ENCODE measurements around the gene PACS1.
"Not testable (repeated sequence)": the region's sequence is repeated elsewhere in the genome, so short reads cannot be mapped to it uniquely, and the experiment has no call there.

Gene PACS1

GRCh38 chr11:66268952-66269905 lies 199.2 kb downstream of the PACS1 start:
- H3K36me3 Mint-ChIP-seq (ENCODE audit: low read depth), result peaks cover 54% of the 10 kb centered on the region
- intact Hi-C loops (cut with micrococcal nuclease), result loop anchor here (2.0 to 5.0 kb wide), 2 partner anchors 14 to 352 kb away; partner anchors contain the start of genes C11orf68 and DRAP1
- peaks cover 44% of the 10 kb centered on the region for H3K4me1 Mint-ChIP-seq (ENCODE audit: low read depth)
- peak overlapping the region; percentile 87 for H3K27ac Mint-ChIP-seq
- no peaks in the 10 kb centered on the region for H3K9me3 Mint-ChIP-seq
- H3K27me3 Mint-ChIP-seq, result no peaks in the 10 kb centered on the region
- H3K4me3 Mint-ChIP-seq, result peak overlapping the region; percentile 91

- Mint-ChIP-seq H3K36me3 (ENCODE audit: low read depth) (peaks cover 80% of the 10 kb centered on the region), H3K4me3 (no peak overlapping the region), H3K27me3 (peaks cover 3% of the 10 kb centered on the region), H3K27ac (no peak overlapping the region), H3K4me1 (ENCODE audit: low read depth) (peaks cover 38% of the 10 kb centered on the region), H3K9me3 (no peaks in the 10 kb centered on the region)
- intact Hi-C loops (cut with micrococcal nuclease), result no loop called here
Measured at GRCh38 chr11:66271816-66272215, 201.7 kb downstream of the PACS1 start.

GRCh38 chr11:66272596-66272995 lies 202.5 kb downstream of the PACS1 start:
- peaks cover 11% of the 10 kb centered on the region for H3K27me3 Mint-ChIP-seq
- H3K4me1 Mint-ChIP-seq (ENCODE audit: low read depth), result peaks cover 38% of the 10 kb centered on the region
- H3K4me3 Mint-ChIP-seq, result no peak overlapping the region
- H3K27ac Mint-ChIP-seq, result no peak overlapping the region
- no peaks in the 10 kb centered on the region for H3K9me3 Mint-ChIP-seq
- peaks cover 80% of the 10 kb centered on the region for H3K36me3 Mint-ChIP-seq (ENCODE audit: low read depth)
- intact Hi-C loops (cut with micrococcal nuclease), result no loop called here

GRCh38 chr11:66274219-66274618 lies 204.1 kb downstream of the PACS1 start:
- Mint-ChIP-seq H3K4me3 (no peak overlapping the region), H3K36me3 (ENCODE audit: low read depth) (peaks cover 76% of the 10 kb centered on the region), H3K4me1 (ENCODE audit: low read depth) (peaks cover 41% of the 10 kb centered on the region), H3K27me3 (peaks cover 21% of the 10 kb centered on the region), H3K9me3 (no peaks in the 10 kb centered on the region), H3K27ac (no peak overlapping the region)
- intact Hi-C loops (cut with micrococcal nuclease), result no loop called here

- H3K27ac Mint-ChIP-seq, result no peak overlapping the region
- H3K4me3 Mint-ChIP-seq, result no peak overlapping the region
- H3K9me3 Mint-ChIP-seq, result no peaks in the 10 kb centered on the region
- H3K27me3 Mint-ChIP-seq, result peaks cover 32% of the 10 kb centered on the region
- peaks cover 74% of the 10 kb centered on the region for H3K36me3 Mint-ChIP-seq (ENCODE audit: low read depth)
- intact Hi-C loops (cut with micrococcal nuclease), result no loop called here
- peaks cover 35% of the 10 kb centered on the region for H3K4me1 Mint-ChIP-seq (ENCODE audit: low read depth)
Measured at GRCh38 chr11:66275396-66275795, 205.3 kb downstream of the PACS1 start.

- Mint-ChIP-seq H3K27me3 (peaks cover 39% of the 10 kb centered on the region), H3K27ac (no peak overlapping the region), H3K9me3 (no peaks in the 10 kb centered on the region), H3K4me3 (no peak overlapping the region), H3K36me3 (ENCODE audit: low read depth) (peaks cover 67% of the 10 kb centered on the region), H3K4me1 (ENCODE audit: low read depth) (peaks cover 29% of the 10 kb centered on the region)
- intact Hi-C loops (cut with micrococcal nuclease), result no loop called here
Measured at GRCh38 chr11:66275984-66276612, 206.0 kb downstream of the PACS1 start.

GRCh38 chr11:66276619-66277018 lies 206.5 kb downstream of the PACS1 start:
- Mint-ChIP-seq H3K27me3 (peaks cover 43% of the 10 kb centered on the region), H3K4me1 (ENCODE audit: low read depth) (peaks cover 29% of the 10 kb centered on the region), H3K36me3 (ENCODE audit: low read depth) (peaks cover 64% of the 10 kb centered on the region), H3K27ac (peak overlapping the region; percentile 54)
- H3K4me3 Mint-ChIP-seq; H3K9me3 Mint-ChIP-seq; intact Hi-C loops (cut with micrococcal nuclease): not testable (repeated sequence)

- peak overlapping the region; percentile 54 for H3K27ac Mint-ChIP-seq
Measured at GRCh38 chr11:66277064-66277463, 207.0 kb downstream of the PACS1 start.

GRCh38 chr11:66277471-66278362 lies 207.6 kb downstream of the PACS1 start, which contains the start of gene CNIH2:
Gene CNIH2 (plus strand): TSS chr11:66278175. CDS start chr11:66278457, 282 bp downstream.
- intact Hi-C loops (cut with micrococcal nuclease), result no loop called here
- Mint-ChIP-seq H3K9me3 (no peaks in the 10 kb centered on the region), H3K36me3 (ENCODE audit: low read depth) (peaks cover 53% of the 10 kb centered on the region), H3K27me3 (peaks cover 46% of the 10 kb centered on the region), H3K27ac (peak within 1 kb of the TSS; percentile 54), H3K4me1 (ENCODE audit: low read depth) (peaks cover 36% of the 10 kb centered on the region), H3K4me3 (peak within 1 kb of the TSS; percentile 61)

More at GRCh38 chr11:66277064-66277463, 207.0 kb downstream of the PACS1 start:
- intact Hi-C loops (cut with micrococcal nuclease); H3K9me3 Mint-ChIP-seq; H3K4me3 Mint-ChIP-seq: not testable (repeated sequence)
- Mint-ChIP-seq H3K4me1 (ENCODE audit: low read depth) (peaks cover 30% of the 10 kb centered on the region), H3K27me3 (peaks cover 46% of the 10 kb centered on the region), H3K36me3 (ENCODE audit: low read depth) (peaks cover 59% of the 10 kb centered on the region)

GRCh38 chr11:66278363-66279091 lies 208.5 kb downstream of the PACS1 start:
- Mint-ChIP-seq H3K27ac (no peak overlapping the region), H3K4me3 (peak overlapping the region; percentile 61), H3K36me3 (ENCODE audit: low read depth) (peaks cover 51% of the 10 kb centered on the region), H3K4me1 (ENCODE audit: low read depth) (peaks cover 43% of the 10 kb centered on the region), H3K9me3 (no peaks in the 10 kb centered on the region), H3K27me3 (peaks cover 46% of the 10 kb centered on the region)
- intact Hi-C loops (cut with micrococcal nuclease), result no loop called here

GRCh38 chr11:66279092-66279734 lies 209.1 kb downstream of the PACS1 start:
- H3K36me3 Mint-ChIP-seq (ENCODE audit: low read depth), result peaks cover 50% of the 10 kb centered on the region
- no peaks in the 10 kb centered on the region for H3K9me3 Mint-ChIP-seq
- intact Hi-C loops (cut with micrococcal nuclease), result no loop called here
- peaks cover 46% of the 10 kb centered on the region for H3K27me3 Mint-ChIP-seq
- peaks cover 43% of the 10 kb centered on the region for H3K4me1 Mint-ChIP-seq (ENCODE audit: low read depth)
- peak overlapping the region; percentile 8 for H3K27ac Mint-ChIP-seq
- H3K4me3 Mint-ChIP-seq, result no peak overlapping the region

GRCh38 chr11:66280428-66280827 lies 210.4 kb downstream of the PACS1 start:
- Mint-ChIP-seq H3K4me3 (no peak overlapping the region), H3K27ac (no peak overlapping the region), H3K4me1 (ENCODE audit: low read depth) (peaks cover 43% of the 10 kb centered on the region), H3K9me3 (no peaks in the 10 kb centered on the region), H3K27me3 (peaks cover 46% of the 10 kb centered on the region), H3K36me3 (ENCODE audit: low read depth) (peaks cover 50% of the 10 kb centered on the region)
- intact Hi-C loops (cut with micrococcal nuclease), result no loop called here
